Measurements from ENCODE around the gene SMAD6.

The SMAD6 gene

DNA sequence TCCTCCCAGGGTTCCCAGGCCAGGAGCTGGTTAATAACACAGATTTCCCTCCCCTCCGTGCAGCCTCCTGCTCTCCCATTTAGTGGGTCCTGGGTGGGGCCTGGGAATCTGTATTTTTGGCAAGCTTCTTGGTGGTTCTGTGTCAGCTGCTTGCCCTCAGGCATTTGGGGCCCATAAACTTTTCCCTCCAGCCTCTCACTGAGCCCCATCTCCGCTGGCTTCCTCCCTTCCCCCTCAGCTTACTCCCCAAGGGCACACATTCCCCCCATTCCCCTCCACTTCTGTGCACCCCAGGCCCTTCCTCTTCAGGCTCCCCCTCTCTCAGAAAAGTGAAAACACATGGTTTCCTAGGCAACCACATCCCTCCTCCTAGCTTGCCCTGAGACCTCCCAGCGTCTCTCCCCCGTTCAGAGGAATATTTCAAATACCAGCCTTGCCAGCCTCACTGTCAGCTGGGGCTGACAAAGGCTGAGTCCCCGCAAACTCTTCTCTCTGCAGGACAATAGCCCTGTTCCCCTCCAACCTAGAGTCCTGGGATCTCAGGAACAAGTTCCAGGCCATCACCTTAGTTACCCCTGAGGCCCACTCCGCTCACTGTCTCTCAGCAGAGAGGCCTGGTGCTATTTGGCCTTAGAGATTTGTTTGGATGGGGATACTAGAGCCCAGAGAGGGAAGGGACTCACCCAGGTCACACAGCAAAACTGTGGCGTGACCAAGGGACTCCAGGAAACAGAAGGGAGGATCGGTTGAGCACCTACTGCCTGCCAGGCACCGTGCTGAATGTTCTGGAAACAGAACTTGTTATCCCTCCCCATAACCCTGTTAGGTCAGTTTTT, 44.6 kb upstream of the SMAD6 start:
- TF ChIP-seq, protein P1, sequence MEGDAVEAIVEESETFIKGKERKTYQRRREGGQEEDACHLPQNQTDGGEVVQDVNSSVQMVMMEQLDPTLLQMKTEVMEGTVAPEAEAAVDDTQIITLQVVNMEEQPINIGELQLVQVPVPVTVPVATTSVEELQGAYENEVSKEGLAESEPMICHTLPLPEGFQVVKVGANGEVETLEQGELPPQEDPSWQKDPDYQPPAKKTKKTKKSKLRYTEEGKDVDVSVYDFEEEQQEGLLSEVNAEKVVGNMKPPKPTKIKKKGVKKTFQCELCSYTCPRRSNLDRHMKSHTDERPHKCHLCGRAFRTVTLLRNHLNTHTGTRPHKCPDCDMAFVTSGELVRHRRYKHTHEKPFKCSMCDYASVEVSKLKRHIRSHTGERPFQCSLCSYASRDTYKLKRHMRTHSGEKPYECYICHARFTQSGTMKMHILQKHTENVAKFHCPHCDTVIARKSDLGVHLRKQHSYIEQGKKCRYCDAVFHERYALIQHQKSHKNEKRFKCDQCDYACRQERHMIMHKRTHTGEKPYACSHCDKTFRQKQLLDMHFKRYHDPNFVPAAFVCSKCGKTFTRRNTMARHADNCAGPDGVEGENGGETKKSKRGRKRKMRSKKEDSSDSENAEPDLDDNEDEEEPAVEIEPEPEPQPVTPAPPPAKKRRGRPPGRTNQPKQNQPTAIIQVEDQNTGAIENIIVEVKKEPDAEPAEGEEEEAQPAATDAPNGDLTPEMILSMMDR (conservative IDR thresholded peaks at IDR 0.05; ENCODE audit: low read depth, low read length), result no peak
- no peak overlapping the region for H3K9ac ChIP-seq
- no peak overlapping the region for H3K27ac ChIP-seq
- H3K4me3 ChIP-seq (IDR thresholded peaks at IDR 0.05; ENCODE audit: insufficient read depth, low read depth, low read length), result no peak overlapping the region
- H3K79me2 ChIP-seq (ENCODE audit: insufficient read depth, low read depth), result no peaks in the 10 kb centered on the region
- H3K4me2 ChIP-seq, result no peak overlapping the region
- no peaks in the 10 kb centered on the region for H4K20me1 ChIP-seq (ENCODE audit: insufficient read depth)
- H3K36me3 ChIP-seq (ENCODE audit: insufficient read depth), result no peaks in the 10 kb centered on the region
- no peak overlapping the region for H2AFZ ChIP-seq (ENCODE audit: low read depth)
- no peaks in the 10 kb centered on the region for H3K4me1 ChIP-seq (ENCODE audit: low read depth, poor library complexity, severe bottlenecking)
- H3K27me3 ChIP-seq (ENCODE audit: insufficient read depth, low read depth), result no peaks in the 10 kb centered on the region

DNA sequence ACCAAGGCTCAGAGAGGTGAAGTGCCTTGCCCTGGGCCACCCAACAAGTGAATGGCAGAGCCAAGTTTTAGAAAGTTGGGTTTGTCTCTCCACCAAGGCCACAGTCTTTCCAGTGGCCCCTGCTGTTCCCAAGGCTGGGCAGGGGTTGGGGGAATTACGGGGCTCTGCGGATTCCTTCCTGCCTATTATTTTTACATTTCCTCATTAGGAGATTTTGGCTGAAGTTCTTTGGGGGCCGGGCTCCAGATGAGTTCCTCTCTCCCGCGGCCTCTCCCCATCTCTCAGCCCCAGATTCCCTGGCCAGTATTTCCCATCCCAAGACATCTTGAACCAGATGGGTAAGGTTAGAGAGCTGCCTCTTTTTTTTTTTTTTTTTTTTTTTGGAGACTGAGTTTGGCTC, 44.0 kb upstream of the SMAD6 start:
- H3K79me2 ChIP-seq (ENCODE audit: insufficient read depth, low read depth), result no peaks in the 10 kb centered on the region
- H3K4me3 ChIP-seq (IDR thresholded peaks at IDR 0.05; ENCODE audit: insufficient read depth, low read depth, low read length), result no peak overlapping the region
- H3K27me3 ChIP-seq (ENCODE audit: insufficient read depth, low read depth), result no peaks in the 10 kb centered on the region
- H3K36me3 ChIP-seq (ENCODE audit: insufficient read depth), result no peaks in the 10 kb centered on the region
- no peak overlapping the region for H2AFZ ChIP-seq (ENCODE audit: low read depth)
- no peak overlapping the region for H3K4me2 ChIP-seq
- H4K20me1 ChIP-seq (ENCODE audit: insufficient read depth), result no peaks in the 10 kb centered on the region
- TF ChIP-seq, protein P1 (conservative IDR thresholded peaks at IDR 0.05; ENCODE audit: low read depth, low read length), result no peak
- no peak overlapping the region for H3K27ac ChIP-seq
- H3K4me1 ChIP-seq (ENCODE audit: low read depth, poor library complexity, severe bottlenecking), result no peaks in the 10 kb centered on the region
- H3K9ac ChIP-seq, result no peak overlapping the region

DNA sequence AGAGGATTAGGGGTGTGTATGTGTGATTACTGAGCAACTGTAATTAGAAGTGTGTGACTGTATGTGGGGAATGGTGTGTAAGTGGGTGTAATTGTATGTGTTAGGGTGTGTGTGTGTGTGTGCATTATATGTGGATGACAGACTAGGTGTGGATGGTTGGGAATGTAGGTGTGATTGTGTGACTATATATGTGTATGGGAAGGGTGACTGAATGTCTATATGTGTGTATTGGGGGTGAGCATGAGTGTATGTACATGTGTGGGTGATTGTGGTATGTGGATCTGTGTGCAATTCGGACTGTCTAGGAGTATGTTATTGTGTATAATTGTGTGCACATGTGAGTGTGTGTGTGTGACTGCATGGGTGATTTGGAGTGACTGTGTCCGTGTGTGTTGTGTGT, 43.2 kb upstream of the SMAD6 start:
- Histone ChIP-seq H2AFZ (ENCODE audit: low read depth) (no peak overlapping the region), H3K79me2 (ENCODE audit: insufficient read depth, low read depth) (no peaks in the 10 kb centered on the region), H3K4me1 (ENCODE audit: low read depth, poor library complexity, severe bottlenecking) (no peaks in the 10 kb centered on the region), H4K20me1 (ENCODE audit: insufficient read depth) (no peaks in the 10 kb centered on the region), H3K27ac (no peak overlapping the region), H3K4me3 (IDR thresholded peaks at IDR 0.05; ENCODE audit: insufficient read depth, low read depth, low read length) (no peak overlapping the region), H3K9ac (no peak overlapping the region), H3K4me2 (no peak overlapping the region), H3K36me3 (ENCODE audit: insufficient read depth) (no peaks in the 10 kb centered on the region), H3K27me3 (ENCODE audit: insufficient read depth, low read depth) (no peaks in the 10 kb centered on the region)
- TF ChIP-seq, protein P1 (conservative IDR thresholded peaks at IDR 0.05; ENCODE audit: low read depth, low read length), result no peak

DNA sequence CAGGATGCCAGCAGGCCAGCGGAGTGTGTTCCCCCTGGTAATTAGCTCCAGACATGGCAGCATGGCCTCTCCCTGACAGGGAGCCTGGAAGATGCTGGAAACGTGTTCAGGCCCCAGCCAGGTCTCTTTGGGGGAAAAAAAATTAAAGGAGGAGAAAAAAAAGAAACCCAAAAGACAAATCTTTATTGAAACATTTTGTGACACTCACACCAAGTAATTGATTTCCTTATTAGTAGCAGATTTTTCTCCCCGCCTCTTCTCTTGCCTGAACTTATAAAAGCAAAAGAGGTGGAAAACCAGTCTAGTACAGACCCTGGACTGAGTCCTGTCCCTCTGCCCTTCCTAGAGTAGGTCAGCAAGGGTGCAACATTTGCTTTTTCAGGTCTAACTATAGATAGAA, 42.7 kb upstream of the SMAD6 start:
- no peak overlapping the region for H3K4me2 ChIP-seq
- TF ChIP-seq, protein P1 (conservative IDR thresholded peaks at IDR 0.05; ENCODE audit: low read depth, low read length), result no peak
- no peak overlapping the region for H3K27ac ChIP-seq

More for the DNA sequence above, 42.7 kb upstream of the SMAD6 start:
- Histone ChIP-seq H3K4me1 (ENCODE audit: low read depth, poor library complexity, severe bottlenecking) (no peaks in the 10 kb centered on the region), H3K4me3 (IDR thresholded peaks at IDR 0.05; ENCODE audit: insufficient read depth, low read depth, low read length) (no peak overlapping the region), H3K9ac (no peak overlapping the region), H3K27me3 (ENCODE audit: insufficient read depth, low read depth) (no peaks in the 10 kb centered on the region), H3K36me3 (ENCODE audit: insufficient read depth) (no peaks in the 10 kb centered on the region), H4K20me1 (ENCODE audit: insufficient read depth) (no peaks in the 10 kb centered on the region), H3K79me2 (ENCODE audit: insufficient read depth, low read depth) (no peaks in the 10 kb centered on the region), H2AFZ (ENCODE audit: low read depth) (no peak overlapping the region)

Measured in KMS-11 (cell line).